ENCODE data around the gene GALNT13.

The GALNT13 gene

DNA sequence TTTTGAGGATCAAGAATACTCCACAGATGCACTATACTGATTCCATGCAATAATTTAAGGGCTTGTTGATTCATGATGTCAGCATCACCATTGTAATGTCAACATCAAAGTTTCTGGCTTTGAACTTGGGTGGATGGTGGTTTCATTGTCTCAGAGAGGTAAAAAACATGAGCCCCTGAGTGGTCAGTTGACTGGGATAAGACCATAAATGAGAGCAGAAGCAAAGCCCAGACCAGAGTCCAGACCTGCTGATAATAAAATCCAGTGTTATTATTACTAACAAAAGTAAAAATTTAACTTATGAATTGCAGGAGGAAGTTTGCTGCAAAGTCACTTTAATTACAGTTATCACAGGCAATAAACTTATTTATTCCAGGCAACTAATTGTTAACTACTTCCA lies 358.2 kb downstream of the GALNT13 start:
- no peak for DNase-seq

DNA sequence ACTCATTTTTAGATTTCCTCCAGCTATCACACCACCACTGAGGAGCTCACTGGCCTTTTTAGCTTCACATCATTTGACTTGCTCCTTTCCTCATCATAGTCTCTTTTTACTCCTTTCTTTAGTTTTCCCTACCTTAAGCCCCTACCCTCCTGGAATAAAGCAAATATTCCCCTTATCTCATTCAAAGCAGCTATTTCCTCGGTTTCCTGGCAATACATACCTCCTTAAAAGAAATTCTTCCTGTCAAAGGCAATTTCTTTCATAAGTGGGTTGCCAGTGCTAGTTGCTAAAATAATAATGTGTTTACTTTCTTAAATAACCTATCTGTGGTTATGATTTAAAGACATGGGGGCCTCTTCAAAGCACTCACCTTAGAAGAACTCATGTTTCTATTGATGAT lies 359.3 kb downstream of the GALNT13 start:
- no peak for DNase-seq

DNA sequence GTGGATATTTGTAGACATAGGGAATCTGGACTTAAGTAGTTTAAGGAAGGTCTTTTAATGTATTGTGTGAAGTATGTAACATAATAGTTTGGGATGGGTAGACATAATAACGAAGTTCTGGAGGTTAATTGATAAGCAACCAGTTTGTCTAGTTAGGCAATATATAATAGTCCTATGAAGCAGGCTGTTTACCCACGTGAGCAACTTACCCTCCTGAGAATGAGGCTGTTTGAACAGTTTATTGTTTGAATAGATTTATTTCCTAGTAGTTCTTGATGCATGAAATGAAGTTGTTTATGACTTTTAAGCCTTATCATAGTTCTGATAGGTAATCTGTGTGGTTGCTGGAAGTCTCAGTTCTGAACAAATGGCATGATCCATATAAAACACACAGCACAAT lies 361.5 kb downstream of the GALNT13 start:
- peak; percentile 88 for DNase-seq

DNA sequence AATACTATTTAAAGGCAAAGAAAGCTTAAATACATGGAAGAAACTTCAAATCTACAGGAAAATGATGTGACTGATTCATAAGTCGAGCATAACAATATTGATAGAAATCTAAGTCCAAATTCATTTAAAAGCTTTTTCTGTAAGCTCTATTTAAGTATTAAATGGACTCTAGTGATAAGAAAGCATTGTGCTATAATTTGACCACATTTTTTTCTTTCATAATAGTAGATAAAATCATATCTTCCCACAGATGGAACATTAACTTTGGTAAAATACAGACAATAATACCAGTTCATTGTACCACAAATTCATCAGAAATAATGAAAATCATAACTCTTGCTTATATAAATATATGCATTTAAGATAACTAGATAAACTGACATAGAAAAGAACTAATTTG lies 366.5 kb downstream of the GALNT13 start:
- no peak for DNase-seq

DNA sequence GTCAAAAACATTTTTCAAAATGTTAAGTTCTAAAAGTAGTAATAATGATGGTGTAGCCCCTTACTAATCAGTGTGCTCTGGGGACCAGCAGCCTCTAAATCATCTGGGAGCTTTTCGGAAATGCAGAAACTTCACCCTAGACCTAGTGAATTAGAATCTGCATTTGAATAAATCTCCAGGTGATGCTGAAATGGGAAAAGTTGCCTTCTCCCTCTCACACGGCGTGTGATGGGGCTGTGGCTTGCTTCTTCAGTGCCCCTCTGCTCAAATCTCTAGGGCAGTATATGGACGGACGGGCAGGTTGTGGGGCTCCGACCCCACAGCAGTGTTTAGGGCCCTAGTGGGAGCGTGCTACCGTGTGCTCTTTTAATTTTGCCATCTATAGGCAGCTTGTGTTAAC lies 368.6 kb downstream of the GALNT13 start:
- DNase-seq = no peak

DNA sequence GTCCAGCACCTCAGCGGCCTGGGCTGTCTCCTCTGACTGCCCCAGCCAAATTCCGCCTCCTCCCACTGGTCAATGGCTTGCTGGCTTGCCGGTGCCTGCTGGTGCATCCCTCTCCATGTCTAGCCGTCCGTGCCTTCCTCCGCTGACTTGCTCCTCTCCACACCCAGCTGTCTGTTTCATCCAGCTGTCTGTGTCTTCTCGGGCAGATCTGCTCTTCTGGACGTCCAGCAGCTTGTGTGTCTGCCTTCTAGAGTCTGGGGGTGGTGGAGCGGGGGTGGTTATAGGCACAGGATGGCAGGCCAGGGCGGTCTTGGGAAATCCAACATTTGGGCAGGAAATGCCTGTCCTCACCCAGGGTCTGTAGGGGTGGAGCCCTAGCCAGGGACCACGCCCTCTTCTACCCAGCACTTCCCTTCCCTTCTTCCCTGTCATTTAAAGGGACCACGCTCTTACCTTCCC lies 369.2 kb downstream of the GALNT13 start:
- DNase-seq = no peak

DNA sequence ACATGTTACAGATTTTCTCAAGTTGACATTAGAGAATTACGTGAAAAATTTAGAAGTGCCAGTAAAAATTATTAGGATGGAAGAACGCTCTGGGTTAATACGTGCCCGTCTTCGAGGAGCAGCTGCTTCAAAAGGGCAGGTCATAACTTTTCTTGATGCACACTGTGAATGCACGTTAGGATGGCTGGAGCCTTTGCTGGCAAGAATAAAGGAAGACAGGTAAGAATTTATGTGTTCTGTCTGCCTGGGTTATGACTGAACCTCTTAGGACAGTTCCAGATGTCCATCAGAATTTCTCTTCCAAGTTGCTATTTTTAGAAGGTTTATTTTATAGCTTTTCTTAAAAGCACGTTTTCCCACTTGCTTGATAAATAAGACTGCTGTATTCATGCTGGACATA lies 371.0 kb downstream of the GALNT13 start:
- DNase-seq = no peak

DNA sequence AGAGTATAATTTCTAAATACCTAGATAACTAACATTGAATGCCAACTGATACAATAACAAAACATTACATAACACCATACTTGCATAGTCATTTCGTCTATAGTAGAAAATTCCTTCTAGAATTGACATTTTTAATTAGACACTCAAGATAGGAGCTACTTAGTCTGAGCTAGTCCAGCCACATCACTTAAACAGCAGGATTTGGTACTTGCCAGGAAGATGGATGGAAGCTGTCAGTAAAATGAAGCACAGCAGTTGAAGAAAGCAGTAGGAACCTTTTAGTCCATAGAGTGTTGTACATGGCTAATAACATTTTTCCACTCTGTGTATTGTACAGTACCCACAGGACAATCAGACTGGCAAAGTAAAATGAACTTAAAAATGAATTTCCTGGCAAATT lies 372.0 kb downstream of the GALNT13 start:
- no peak for DNase-seq

DNA sequence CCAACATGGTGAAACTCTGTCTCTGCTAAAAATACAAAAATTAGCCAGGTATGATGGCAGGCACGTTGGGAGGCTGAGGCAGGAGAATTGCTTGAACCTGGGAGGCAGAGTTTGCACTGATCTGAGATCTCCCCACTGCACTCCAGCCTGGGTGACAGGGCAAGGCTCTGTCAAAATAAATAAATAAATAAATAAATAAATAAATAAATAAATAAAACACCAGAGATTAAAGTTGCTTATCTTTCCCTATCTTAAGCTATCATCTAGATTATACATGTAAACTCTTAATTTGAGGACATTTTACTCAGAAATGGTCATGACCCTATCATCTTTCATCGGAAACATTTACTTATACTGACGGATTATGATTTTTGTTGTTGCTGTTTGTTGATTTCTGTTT lies 373.2 kb downstream of the GALNT13 start:
- DNase-seq = no peak

DNA sequence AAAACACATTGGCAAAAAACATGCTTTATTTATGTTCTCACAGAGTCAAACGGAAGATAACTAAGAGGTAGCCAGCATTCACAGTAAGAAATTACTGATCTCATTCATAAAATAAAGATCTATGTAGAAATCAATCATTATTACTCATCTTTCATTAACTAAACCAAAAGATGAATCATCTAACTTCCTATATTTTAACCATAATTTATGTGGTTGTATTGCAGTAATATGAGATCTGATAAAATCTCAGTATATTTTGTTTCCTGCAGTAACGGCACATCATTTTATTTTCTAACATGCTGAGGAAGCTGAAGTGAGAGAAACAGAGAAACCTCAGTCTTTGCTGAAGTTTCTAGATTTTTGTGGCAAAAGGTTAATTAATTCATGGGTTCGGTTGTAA lies 375.8 kb downstream of the GALNT13 start:
- no peak for DNase-seq

DNA sequence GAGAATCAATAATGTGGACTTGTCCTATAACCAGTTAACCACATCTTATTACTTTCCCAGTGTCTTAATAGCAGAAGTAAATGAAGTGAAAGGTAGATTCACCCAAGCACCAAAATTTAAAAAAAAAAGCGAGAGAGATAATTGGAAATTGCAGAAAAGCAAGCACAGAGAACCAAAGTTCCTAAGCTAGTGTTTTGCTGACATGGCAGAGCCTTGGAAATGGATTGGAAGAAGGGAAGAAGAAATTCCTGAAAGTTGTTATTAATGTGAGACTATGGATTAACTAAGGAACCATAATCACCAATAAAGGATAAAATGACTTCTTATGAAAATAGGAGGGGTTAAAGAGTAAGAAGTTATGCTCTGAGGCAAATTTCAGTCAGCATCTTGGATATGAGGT lies 384.4 kb downstream of the GALNT13 start:
- DNase-seq = no peak

DNA sequence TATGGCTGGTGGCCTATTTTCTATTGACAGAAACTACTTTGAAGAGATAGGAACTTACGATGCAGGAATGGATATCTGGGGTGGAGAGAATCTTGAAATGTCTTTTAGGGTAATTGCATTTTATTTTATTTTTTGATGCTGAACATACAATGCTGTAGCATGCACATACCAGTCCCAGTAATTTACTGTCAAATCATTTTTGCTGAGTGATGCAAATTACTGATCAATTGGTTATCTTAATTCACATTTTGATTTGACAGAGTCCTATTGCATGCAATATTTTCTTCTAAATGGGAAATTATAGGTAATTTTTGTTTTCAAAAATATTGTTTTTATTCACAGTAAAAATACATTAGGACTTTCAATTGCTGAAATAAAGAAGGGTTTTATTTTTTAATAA lies 387.3 kb downstream of the GALNT13 start:
- DNase-seq = no peak

DNA sequence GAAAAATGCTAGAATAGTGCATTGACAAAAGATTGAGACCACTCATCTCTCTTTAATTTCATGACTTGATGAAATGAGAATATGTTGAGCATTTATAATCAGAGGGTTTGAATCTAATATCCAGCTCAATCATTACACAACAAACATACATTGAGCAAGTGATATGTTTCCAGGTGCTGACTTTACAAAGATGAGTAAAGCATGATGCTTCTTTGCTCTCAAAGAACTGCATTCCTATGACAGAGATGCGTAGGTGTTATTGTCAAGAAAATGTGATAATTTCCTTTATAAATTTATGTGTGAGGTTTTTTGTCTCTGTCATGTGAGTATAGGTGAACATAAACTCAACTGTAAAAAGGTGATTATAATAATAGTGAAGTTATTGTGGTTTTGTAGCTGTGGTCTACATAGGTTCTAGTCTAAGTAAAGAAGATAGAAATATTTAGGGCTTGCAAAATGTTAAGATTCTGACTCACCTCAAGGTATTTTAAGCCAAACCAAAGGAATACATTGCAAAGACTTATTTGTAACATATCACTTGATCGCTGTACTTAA lies 389.8 kb downstream of the GALNT13 start:
- no peak for DNase-seq

DNA sequence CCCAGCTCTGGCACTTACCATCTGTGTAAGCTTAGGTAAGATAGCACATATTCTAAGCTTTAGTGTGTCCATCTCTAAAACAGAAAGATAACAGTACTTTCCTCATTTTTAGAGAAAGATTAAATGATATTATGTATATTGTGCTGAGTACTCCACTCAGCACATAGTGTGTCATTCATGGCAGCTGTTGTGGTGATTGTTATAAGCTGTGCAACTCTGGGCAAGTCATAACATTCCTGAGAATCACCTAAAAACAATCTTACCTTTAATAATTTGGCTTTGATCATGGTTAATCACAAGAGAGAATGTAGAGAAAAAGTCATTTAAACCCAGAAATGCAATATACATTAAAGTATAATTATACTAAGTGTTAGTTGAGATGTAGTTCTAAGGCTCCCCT lies 391.5 kb downstream of the GALNT13 start:
- DNase-seq = no peak

DNA sequence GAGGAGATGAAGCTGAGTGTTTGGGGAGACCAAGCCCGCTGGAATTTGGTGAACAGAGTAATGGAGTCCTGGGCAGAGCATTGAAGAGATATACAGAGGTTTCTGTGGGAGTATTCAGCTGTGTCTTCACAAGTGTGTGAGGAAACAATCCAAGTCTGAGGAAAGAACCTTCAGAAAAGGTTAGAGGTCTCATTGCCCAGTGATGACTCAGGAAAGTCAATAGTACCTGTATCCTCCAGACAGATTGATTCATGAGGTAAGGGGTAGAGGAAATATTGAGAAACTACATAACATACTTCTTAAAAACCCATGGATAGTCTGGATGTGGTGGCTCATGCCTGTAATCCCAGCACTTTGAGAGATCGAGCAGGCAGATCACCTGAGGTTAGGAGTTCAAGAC lies 392.3 kb downstream of the GALNT13 start:
- DNase-seq = no peak

DNA sequence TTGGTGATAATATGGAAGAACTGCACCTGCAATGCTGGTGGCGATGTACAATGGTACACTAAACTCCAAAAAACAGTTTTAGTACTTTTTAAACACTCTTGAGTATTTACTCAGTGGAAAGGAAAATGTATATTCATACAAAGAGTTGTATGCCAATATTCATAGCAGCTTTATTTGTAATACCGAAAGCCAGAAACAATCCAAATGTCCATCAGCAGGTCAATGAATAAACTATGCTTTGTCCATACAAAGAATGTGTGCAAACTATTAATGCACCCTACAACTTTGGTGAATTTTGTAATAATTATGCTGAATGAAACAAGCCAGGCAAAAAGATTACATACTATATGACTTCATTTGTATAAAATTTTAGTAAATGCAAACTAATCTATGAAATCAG lies 396.3 kb downstream of the GALNT13 start:
- DNase-seq = no peak

DNA sequence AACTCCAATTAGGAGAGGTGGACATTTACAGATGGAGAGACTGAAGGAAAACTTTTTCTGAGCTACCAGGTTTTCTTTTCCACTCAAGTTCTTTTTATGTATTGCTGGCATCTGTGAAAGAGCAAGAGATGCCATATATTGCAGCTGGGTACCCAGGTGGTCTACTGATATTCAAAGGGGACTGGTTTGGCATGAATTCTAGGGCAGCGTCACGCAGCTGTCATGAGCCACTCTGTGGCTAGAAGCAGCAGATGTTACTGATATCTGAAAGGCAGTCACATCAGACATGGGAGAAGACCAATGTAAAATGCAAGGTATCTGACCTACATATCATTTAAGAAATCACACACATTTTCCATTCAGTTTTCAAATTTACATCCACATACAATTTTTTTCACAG lies 408.8 kb downstream of the GALNT13 start:
- no peak for DNase-seq

DNA sequence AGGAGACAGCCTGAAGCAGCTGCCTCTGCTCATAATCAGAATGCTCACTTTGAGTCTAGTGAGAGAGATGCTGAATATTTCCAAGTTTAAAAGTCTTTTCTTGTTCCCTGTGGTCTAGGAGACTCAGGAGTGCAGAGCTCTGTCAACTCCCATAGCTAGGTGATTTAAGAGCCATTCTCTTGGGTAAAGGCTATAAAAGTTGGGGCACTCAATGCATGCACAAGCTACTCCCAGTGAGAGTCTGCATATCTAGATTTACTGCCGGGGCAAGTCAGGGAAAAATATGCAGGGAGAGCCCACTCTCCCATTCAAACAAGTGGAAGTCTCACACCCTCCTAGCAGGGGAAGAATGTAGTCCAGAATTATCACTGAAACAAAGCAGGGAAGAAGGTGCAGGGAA lies 418.1 kb downstream of the GALNT13 start:
- DNase-seq = no peak

DNA sequence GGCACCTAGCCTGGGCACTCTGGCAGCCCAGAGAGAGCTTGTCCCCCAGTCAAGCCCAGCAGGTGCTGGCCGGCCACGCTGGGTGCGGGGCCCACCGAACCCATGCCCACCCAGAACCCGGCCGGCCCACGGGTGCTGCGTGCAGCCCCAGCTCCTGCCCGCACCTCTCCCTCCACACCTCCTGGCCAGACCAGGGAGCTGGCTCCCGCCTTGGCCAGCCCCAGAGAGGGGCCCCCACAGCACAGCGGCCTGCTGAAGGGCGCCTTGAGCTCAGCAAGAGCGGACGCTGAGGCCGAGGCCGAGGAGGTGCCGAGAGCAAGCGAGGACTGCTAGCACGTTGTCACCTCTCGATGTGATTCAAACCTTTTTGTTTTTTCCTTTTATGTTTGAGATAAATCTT lies 419.8 kb downstream of the GALNT13 start:
- no peak for DNase-seq

DNA sequence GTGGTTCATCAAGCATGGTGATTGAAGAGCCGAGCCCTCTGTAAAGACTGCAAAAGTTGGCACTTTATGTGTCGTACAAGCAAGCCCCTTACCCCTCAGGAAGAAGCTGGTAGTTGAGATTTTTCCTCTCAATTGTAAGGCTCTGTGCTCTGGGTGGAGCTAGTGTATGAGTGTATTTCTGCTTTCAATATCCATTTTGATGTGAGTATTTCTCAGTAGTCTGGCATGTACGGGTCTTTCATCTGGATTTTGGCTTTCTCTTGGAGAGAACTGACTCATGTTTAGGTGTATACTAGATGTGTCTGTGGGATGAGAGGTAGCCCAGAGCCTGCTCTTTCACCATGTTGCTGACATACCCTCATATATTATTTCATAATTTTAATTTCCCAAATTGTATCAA lies 420.2 kb downstream of the GALNT13 start:
- DNase-seq = no peak

DNA sequence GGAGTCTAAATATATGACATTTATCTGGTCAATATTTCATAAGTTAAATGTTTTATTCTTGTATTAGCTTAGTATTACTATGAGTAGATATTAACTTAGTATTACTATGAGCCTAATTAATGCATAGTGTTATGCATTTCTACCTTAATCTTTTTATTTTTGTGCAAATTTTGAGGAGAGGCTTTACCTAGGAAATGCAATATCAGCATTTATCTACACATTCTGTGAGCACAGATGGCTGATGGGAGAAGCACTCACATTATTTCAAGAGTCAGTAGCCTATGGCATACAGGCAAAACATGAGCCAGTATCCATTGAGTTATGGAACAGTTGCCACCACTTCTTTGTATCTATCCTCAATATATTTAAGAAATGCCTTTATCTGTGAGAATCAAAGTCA lies 422.1 kb downstream of the GALNT13 start:
- no peak for DNase-seq

DNA sequence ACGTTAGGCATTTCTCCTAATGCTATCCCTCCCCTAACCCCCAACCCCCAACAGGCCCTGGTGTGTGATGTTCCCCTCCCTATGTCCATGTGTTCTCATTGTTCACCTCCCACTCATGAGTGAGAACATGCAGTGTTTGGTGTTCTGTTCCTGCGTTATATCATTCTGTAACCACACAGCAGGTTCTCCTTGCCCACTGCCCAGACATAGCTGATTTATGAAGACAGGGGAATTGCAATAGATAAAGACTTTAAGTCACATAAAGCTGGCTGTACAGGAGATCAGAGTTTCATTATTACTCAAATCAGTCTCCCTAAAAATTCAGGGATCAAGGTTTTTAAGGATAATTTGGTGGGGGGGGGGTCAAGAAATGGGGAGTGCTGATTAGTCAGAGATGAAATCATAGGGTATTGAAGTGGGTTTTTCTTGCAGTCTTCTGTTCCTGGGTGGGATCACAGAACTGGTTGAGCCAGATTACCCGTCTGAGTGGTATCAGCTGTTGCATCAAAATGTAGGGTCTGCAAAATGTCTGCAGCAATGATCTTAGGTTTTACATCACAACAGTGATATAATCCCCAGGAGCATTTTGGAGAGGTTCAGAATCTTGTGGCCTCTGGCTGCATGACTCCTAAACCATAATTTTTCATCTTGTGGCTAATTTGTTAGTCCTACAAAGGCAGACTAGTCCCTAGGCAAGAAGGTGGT lies 434.7 kb downstream of the GALNT13 start:
- no peak for DNase-seq

DNA sequence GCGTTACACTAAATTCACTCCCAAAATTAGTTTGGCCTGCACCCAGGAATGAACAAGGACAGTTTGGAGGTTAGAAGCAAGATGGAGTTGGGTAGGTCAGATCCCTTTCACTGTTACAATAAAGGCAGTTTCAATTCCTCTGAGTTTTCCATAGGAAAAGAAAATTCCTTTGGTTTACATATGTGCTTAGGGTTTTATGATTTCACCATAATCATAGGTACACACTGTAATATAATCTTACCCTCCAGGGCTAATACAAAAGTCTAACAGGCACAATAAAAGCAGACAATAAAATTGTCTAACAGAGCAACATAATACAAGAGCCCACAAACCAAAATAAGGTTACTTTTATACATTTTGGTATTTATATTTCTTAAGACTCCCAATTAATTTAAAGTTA lies 435.3 kb downstream of the GALNT13 start:
- DNase-seq = no peak

DNA sequence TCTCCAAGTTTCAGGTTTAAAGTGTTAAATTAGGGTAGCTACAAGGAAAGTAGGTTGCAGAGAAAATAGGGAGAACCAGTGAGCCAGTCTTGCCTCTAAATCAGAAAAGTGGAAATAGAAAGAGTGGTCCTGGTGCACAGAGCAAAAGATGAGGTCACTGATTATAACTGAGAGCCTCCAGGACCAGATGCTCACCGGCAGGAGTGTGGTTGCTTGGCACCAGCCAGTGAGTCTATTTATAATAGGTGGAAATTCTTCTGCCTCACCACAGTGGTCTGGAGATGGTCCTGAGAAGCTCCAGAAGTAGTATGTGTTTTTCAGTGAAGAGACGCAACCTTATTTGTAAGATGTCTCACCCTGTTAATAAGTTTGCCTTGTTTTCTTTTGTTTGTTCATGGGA lies 452.9 kb downstream of the GALNT13 start:
- no peak for DNase-seq

DNA sequence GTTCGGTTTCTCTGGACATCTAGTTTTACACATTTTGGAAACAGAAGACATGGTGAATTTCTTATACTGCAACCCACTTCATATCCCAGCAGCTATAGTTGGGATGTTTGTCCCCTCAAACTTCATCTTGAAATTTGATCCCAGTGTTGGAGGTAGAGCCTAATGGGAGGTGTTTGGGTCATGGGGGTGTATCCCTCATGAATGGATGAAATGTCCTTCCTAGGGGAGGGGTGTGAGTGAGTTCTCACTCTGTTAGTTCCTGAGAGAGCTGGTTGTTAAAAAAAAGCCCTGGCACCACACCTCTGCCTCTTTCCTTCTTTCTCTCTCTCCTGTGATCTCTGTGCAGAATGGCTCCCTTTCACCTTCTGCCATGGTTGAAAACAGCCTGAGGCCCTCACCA lies 457.8 kb downstream of the GALNT13 start:
- DNase-seq = no peak
